NCI-H524 treated with DMSO at 0.1 percent for 48 hours (cell line): ENCODE measurements around the gene S100A8.
"Not testable (repeated sequence)": the region's sequence is repeated elsewhere in the genome, so short reads cannot be mapped to it uniquely, and the experiment has no call there.

Source experiments
- DNase-seq: peaks from one replicate; lab custom pipeline; 2025; lab: John Stamatoyannopoulos, UW

Gene S100A8

DNA sequence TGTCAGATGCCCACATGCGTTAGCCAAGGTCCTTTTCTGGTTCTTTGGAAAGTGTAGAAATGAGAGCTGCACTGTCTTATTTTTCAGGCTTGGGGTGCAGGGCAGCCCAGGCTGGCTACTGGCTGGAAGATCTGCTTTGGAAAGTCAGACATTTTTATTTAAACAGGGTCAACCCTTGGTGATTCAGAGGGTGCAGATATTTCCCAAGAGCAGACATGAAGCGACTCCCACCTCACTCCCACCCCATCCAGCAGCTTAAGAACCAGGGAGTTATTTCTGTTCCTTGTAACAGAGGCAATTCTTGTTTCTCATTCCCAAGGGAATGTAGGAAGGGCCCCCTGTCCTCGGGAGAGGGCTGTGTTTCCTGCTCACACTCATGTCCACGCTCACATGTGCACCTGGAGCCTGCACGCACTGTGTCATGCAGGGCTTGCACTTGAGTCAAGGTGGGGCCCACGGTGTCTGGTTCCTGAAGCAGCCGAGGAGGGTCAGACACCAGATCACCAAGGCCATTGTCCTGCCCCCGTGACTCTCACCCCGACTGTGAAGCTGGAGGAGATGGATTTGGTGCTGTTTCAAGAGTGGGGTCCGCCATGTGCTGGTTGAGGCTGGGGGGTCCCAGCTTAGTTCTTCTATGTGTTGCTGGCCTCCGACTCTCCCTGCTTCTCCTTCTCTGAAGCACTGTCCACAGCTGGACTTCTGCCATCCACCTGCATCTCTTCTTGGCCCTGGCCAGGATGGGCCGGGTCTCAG is 26.4 kb upstream of the S100A8 start:
- DNase-seq, result no peak

DNA sequence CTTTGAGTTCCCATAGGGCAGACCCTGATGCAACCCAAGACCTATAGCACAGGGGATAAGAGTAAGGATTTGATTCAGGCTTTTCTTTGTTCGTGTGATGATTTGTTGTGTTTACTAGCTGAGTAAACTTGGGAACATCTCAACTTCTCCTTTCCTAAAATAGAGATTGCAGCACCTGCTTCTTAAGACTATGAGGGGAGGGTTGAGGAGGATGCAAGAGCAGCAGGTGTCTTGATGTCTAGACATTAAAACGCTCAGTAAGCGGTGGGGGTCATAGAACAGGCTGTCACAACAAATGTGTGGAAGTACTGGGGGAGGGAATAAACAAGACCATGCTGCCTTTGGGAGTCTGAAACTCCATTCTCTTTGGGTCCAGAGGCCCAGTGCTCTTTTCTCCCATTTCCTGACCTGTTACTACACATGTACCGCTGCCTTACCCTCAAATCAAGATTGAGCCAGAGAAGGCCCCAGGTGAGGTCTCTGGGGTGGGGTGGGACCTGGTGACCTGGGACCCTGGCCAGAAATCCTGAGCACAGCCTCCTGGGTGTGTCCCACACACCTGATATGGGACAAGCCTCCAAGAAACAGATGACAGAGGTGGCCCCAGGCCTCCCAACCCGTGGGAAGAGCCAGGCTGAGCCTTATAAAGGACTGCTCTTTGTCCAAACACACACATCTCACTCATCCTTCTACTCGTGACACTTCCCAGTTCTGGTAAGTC is 25.1 kb upstream of the S100A8 start, which contains the start of gene S100A7A:
S100A7A (plus strand) TSS at position 671 of the 721 bp plus-strand sequence. CDS start 1,563 bp downstream, outside the sequence.
- no peak for DNase-seq

DNA sequence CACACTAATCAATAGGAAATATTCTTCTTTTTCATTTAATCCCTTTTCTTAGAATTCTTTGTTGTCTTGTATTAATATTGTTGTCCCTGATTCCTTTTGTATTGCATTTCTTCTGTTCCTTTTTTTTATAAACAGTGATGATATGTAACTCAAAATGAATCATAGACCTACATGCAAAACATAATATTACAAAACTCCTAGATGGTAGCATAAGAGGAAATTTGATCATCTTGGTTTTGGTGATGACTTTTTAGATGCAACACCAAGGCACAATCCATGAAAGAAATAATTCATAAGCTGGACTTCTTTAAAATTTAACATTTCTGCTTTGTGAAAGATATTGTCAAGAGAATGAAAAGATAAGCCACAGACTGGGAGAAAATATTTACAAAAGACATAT is 23.1 kb upstream of the S100A8 start:
- DNase-seq, result not testable (repeated sequence)

DNA sequence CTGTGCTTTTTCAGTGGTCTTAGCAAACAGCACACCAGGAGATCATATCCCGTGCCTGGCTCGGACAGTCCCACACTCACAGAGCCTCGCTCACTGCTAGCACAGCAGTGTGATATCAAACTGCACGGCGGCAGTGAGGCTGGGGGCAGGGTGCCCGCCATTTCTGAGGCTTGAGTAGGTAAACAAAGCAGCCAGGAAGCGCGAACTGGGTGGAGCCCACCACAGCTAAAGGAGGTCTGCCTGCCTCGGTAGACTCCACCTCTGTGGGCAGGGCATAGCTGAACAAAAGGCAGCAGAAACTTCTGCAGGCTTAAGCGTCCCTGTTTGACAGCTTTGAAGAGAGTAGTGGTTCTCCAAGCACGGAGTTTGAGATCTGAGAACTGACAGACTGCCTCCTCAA is 16.4 kb upstream of the S100A8 start:
- DNase-seq, result not testable (repeated sequence)

DNA sequence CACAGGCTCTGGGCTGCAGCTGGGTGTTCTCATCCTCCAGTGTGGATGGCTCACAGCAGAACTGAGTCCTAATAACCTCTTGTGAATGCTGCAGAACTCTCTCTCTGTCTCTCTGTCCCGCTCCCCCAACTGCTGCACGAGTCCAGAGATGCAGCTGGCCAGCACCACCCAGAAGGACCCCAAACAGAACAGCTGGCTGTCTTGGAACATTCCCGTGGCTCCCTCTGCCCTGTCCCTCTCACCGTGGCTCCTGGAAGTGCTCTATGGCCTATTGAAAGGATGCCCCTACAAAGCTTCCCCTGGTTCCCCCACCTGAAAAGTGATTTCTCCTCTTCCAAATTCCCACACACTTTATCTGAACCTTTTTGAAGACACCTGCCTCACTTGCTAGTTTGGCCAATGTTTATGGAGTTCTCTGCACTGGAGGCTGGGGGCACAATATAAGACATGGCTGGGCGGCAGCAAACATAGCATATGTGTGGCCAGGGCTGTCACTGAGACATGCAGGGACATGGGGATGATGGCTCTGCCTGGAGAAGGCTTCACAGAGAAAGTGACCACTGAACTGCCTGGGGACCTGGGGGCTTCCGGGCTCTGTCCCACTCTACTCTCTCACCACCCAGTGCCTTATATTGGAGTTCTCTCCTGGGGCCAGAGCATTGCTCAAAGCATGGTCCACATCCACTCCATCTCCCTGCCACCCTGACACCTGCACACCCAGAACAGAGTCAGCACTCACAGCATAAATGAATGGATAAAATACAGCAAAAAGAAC is 15.1 kb upstream of the S100A8 start:
- DNase-seq, result not testable (repeated sequence)

DNA sequence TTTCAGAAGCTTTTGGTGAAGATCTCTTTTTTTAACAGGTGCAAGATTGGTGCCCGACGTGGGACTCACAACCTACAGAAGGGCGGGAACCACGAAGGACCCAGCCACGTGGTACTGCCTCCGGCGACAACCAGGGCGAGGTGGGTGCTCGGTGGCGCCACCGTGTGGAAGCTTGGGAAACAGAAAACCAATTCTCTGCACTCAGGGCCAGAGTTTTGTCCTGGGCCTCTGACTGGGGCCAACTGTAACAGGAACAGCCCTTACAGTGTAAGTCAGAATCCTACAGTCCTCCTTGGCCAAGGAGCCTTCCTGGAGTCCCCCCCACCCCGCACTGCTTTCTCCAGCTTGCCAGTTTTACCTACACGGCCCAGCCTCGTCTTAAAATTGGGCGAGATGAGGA is 13.9 kb upstream of the S100A8 start:
- no peak for DNase-seq

DNA sequence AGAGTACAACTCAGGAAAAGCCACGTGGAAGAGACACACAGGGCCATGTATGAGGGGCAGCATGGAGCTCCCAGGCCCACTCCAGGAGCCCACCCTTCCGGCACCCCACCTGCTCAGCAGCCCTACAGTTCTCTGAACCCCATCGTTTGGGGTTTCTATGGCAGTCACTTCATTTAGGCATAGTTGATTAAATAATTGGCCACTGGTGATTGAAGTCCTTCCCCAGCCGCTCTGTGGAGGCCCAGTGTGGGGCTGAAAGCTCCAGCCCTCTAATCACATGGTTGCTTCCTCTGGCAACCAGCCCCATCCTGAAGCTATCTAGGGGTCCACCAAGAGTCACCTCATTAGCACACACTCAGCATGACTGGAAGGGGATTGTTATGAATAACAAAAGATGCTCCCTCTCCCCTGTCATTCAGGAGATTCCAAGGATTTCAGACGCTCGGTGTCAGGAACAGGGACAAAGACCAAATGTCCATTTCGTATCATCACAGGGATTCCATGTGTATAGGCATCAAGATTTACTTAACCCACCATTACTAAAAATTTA is 13.3 kb upstream of the S100A8 start:
- no peak for DNase-seq

DNA sequence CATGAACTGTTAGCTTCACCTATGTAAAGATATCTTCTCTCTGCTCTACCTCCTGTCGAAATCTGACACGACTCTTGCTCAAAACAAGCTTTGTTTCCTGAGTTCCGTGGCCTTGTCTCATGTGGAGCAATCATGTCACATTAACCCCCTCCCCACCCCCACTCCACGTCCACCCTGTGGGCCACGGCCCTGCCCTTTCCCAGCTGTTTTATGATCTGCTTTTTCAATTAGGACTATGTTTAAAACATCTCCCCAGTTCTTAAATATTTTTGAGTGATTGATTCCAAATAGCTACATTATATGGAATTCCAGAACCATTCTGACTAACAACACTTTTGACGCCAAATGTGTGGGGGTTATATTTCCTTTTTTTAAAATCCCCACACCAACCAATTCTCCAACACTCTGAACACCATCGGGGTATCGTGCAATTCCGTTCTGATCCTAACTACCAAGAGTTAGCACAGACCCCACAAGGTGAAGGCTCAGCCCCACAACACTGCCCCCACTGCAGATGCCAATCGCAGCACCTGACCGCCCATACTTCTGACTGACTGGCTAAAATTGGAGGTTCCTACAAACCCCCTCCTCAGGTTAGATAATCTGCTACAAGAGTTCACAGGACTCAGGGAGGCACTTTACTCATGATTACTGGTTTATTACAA is 12.7 kb upstream of the S100A8 start:
- DNase-seq, result no peak

DNA sequence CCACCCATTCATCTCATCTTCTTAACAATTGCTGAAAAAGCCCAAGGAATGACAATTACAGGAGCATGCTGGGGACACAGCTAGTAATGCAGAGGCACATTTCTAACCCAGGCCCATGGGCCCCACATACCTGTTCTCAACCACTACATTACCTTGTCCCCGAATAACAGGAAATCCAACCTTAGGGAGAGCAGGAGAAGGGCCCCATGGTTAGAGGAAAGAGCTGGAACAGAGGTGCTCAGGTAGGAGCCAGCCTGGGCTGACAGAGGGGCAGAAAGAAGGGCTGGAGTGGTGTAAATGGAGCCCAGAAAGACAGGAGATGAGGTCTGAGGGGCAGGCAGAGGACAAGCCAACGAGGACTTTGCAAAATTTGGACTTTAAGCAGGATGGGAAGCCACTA is 11.4 kb upstream of the S100A8 start:
- DNase-seq, result no peak

DNA sequence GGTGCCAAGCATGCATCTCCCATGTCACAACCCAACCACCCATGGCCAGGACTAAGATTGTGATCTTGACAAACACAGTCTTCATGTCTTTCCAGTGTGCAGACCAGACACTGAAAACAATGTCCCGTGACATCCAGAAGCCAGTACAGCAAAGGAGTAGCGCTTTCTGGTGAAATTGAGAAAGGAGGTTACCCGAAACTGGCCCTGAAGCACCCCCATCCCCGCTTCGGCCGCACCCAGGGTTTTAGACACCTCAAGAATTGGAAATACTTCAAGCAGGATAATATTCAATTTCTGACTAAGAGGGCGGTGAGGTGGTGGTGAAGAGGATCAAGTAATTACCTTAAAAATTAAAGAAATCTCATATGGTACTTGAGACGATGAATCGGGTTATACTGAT is 10.6 kb upstream of the S100A8 start:
- DNase-seq, result no peak

DNA sequence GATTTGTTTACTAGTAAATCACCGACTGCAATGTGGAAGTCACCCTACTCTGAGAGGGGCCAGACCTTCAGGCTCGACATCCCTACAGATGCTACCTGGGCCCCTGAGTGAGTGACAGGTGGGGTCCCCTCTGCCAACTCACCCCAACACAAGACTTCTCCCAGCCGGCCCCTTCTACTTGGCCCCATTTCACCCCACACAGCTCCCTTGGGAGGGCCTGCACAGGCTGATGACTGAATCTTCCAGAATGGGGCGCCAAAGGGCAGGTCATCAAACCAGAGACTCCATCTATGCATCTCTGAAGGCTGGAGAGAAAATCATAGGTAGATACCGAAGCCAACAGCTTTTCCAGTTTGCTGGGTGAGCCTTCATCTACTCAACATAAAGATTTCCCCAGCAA is 9.4 kb upstream of the S100A8 start:
- no peak for DNase-seq

DNA sequence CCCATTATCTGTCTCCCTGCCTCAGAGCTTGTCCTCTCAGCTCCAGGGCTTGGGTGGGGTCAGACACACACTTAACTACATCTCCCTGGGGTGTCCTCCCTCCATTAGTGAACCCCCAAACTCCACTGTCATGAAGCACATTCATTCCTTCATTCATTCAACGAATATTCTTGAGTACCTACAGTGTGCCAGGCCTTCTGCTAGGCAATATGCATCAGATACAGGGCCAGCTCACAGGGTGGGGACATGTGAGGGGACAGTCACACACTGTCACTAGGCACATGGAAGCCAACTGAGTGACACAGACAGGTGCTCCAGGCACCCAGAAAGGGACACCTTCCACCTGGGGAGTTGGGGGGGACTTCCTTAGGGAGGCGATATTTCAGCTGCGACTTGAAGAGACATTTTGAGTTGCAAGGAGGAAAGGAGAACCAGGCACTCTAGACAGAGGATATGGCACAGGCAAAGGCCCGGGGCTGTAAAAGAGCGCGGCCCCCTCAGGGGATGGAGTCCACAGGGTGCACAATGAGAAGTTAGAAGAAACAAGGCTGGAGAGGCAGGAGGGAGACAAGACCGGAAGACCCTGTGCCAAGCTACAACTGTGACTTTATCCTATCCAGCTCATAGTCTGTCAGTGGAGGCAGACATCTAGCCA is 8.7 kb upstream of the S100A8 start:
- no peak for DNase-seq

DNA sequence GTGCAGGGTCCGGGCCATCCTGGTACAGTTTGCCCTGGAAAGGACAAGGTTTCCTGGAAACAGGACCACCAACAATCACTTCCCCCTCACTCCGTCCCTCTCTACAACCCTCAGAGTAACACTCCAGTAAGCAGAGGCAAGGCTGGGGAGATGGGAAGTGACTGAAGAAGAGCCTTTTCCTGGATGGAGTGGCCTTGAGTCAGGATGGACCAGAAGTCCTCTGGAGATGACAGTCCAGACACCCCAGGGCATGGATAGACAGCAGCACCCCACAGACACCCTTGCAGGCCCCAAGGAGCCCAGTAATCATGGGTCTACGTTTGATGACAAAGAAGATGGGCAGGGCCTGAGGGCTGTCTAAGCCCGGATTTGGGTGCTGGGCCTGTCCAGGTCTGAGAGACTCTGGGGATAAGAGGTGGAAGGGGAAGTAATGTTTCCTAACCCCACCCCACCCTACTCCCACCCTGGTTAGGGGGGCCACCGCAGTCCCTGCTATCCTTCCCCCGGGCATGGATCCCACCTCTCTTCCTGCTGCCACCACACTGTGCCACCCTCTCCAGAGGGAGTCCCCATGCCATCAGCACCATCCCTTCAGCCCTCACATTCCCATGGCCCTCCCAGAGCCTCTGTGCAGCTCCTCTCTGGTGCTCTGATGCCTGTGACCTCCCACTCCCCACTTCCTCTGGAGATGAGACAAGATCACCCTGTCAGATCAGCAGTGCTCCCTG is 7.2 kb upstream of the S100A8 start:
- no peak for DNase-seq

DNA sequence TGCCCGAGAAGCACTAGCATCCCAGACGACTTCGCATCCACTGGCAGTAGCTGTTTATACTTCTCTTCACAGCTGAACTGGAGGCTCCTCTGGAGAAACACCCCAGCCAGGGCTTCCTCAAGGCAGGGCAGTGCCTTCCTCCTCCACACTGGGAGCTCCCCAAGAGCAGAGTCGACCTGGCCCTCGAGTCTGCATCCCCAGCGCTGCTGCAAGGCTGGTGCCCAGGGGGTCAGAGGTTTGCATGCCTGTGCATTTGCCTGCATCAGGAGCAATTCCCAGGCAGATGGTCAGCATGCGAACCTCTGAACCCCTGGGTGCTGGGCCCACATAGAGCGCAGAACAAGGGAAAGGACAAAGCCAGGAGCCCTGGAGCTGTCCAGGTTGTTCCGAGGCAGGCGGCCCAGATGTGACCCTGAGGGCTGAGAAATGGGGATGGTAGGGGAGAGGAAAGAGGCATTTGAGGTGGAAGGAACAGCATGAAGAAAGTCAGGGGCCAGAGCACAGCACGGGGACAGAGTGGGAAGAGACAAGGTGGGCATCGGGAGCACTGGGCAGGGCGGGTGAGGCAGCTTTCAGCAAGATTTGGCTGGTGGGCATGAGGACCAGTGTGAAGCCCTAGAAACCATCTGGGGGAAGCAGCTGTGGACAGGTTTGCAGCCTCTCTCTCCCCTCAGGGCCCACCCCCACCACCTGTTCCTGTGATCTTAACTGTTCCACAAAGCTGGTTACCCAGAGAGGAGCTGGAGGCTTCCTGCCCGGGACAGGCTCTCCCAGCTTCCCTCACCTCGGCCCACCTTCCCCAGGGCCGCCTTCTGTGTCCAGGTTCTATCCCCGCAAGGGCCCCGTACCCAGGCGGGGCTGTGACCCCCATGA is 6.4 kb upstream of the S100A8 start:
- peak; percentile 82 for DNase-seq

DNA sequence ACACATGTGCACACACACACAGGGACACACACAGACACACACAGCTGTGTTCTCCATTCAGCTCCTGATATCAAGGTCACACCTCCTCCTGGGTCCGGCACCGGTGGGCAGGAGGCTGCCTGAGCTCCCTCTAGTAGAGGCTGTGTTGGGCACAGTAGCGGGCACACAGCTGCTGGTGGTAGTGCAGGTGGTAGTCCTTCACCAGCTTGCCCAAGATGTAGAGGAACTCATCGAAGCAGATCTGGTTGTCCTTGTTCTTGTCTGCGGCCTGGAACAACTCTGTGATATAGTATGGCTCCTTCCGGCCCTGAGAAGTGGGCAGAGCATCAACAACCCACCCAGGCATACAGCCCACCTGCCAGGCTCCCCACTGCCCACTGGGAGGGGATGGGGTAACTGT is 5.6 kb upstream of the S100A8 start:
- no peak for DNase-seq

DNA sequence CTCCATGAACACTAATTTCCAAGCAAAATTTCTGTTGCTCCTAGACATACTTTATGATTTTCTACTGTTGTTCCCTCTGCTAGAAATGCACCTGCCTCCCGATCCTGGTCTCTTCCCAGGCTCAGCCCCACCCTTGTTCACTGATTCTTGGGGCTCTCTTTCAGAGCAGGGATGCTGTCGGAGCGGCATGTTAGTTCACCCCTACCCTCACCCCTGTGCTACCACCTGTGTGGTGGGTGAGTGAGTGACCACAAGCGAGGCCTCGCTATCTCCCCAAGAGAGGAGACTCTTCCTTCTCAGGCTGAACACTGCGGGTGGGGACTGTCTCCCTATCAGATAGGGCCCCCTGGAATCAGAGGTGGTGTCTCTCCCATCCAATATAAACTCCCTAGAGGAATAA is 4.9 kb upstream of the S100A8 start:
- no peak for DNase-seq

DNA sequence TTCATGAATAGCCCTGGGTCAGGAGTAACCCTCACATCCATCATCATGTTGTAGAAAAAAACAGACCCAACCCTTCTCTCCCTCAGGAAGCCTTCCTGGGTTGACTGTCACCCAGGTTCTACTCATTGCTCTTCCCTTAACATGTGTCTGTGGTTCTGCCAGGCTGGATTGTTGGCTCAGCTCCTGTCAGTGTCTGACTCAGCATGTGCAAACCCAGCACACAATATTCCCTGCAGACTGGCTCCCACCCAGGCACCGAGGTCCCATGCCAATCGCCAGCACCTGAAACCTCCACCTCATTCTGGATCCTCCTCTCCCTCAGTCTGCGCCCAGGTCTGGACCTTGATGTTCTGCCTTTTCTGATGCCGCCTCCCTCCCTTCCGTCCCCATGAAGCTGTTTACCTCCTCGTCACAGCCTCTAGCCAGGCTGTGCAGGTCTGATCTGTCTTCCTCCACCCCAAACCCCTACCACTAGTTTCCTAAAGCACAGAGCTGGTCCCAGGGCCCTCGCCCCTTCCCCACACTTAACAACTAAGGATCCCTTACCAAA is 4.3 kb upstream of the S100A8 start:
- no peak for DNase-seq

DNA sequence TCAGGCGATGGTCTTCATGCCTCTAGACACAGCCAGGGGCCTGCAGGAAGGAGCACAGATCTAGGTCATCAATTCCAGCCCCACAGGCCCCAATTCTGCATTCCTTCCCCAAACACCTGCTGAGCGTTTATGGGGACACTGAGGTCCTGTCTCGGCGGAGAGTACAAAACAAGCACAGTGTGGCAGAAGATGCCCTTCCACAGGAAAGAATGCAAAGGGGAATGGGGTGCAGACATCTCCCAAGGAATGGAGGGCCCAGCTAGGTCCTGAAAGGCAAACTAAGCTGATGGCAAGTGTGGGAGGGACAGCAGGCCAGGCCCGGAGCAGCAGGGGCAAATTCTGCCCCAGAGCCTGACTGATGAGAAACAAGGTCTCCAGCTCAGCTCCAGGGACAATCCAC is 3.5 kb upstream of the S100A8 start:
- DNase-seq, result no peak

DNA sequence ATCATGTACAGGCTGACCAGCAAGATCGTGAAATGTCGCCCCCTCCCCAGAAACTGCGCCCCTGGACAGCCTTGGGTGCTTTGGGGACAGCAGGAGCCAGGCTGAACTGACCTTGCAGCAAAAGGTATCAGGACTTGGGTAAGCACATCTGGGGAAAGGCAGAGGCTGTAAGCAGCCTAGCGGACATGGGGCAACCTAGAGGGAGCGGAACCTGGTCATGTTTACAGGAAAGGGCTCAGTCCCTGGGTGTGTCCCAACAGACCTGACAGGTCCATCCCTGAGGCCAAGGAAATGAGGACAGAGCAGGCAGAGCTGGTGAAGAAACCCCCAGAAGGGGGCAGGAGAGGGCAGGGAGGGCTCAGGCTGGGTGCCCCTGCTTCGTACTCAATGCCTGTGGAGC is 3.1 kb upstream of the S100A8 start:
- DNase-seq, result no peak
